Heart left ventricle (tissue), 16 donors: Measurements from ENCODE around the gene ERGIC1. TPM values are rescaled to one million over a fixed set of nuclear protein-coding genes. Genes with fewer than 3 reads are reported as not detected.

Experiments used
- ATAC-seq, 4 donors: fragments of 200-7000 bp; cut with Tn5 transposase; one replicate each; pipeline ENCODE4 v1.9.1; 2020 to 2022; ENCODE audit warnings: moderate library complexity in 4 of 4, mild to moderate bottlenecking in 3 of 4, moderate number of reproducible peaks in 1 of 4
- DNase-seq, 5 donors: peaks; one replicate each; pipeline ENCODE4 v3.0.0-alpha.2; 2020
- H3K27ac ChIP-seq, 12 donors: fragments of 200-600 bp; sonication (generic) in 4 of 12; one replicate each; pipeline versions ENCODE4 v1.5.0 to v1.8.0; 2016 to 2022; ENCODE audit warnings: mild to moderate bottlenecking in 2 of 12
- H3K27me3 ChIP-seq, 9 donors: fragments of 200-600 bp; sonication (generic) in 2 of 9; one replicate each; pipeline versions ENCODE4 v1.5.1 to v1.8.0; 2016 to 2022; ENCODE audit warnings: mild to moderate bottlenecking in 3 of 9
- H3K36me3 ChIP-seq, 9 donors: fragments of 200-600 bp; sonication (generic) in 2 of 9; one replicate each; pipeline versions ENCODE4 v1.5.0 to v1.8.0; 2018 to 2022; ENCODE audit warnings: mild to moderate bottlenecking in 2 of 9
- H3K4me1 ChIP-seq, 12 donors: fragments of 200-600 bp; sonication (generic) in 4 of 12; one replicate each; pipeline versions ENCODE4 v1.5.0 to v1.8.0; 2016 to 2022; ENCODE audit warnings: mild to moderate bottlenecking in 3 of 12
- H3K4me3 ChIP-seq, 12 donors: fragments of 200-600 bp; sonication (generic) in 4 of 12; one replicate each; pipeline versions ENCODE4 v1.5.0 to v1.8.0; 2017 to 2022; ENCODE audit warnings: mild to moderate bottlenecking in 9 of 12, moderate library complexity in 4 of 12
- H3K9me3 ChIP-seq, 12 donors: fragments of 200-600 bp; sonication (generic) in 4 of 12; one replicate each; pipeline versions ENCODE4 v1.5.0 to v1.8.0; 2016 to 2022; ENCODE audit warnings: mild to moderate bottlenecking in 1 of 12
- CTCF ChIP-seq, 12 donors: fragments of 200-600 bp; sonication (generic) in 4 of 12; IDR thresholded peaks; one replicate each; pipeline versions ENCODE4 v1.5.0 to v1.8.0; 2018 to 2022; ENCODE audit warnings: antibody characterized with exemption in 12 of 12, mild to moderate bottlenecking in 5 of 12
- POLR2A ChIP-seq, 2 donors: fragments of 450-650 bp; IDR thresholded peaks; one replicate each; pipeline ENCODE4 v1.6.1; 2017; ENCODE audit warnings: antibody characterized with exemption in 2 of 2, mild to moderate bottlenecking in 2 of 2, moderate library complexity in 2 of 2
- WGBS, 4 donors: extraction: QIAGEN DNeasy Blood & Tissue Kit in 2 of 4; methylation state at CpG; one replicate each; pipeline versions ENCODE4 v1.1.5 to v1.1.7; 2013 to 2018; 5-methylcytosine and 5-hydroxymethylcytosine counted together
- intact Hi-C, 10 donors: fragments of 100-400 bp; cut with DNase I; formaldehyde crosslinking; loops; one replicate each; pipeline versions ENCODE4 v1.11.1 to v1.14.2; 2022
- polyA plus RNA-seq, 2 donors: library from polyadenylated mRNA; stranded (reverse); fragments of 200-250 nt; gene quantifications; one replicate each; pipeline ENCODE4 v1.2.3, GENCODE V29; 2013
- total RNA-seq, 9 donors: library from RNA; depleted of rRNA in 2 of 9; stranded (reverse); fragments of >200 nt in 2 of 9; fragmentation: NEBNext Ultra II Directional in 3 of 9; extraction: Animal tissue kit (Norgen Biotek cat#: 25700) in 3 of 9; gene quantifications; one replicate each; pipeline versions ENCODE4 v1.1.0 to v1.2.4, GENCODE V29; 2016 to 2023
- donor health status: ischemic (EF 13 %, LVEDD 7.1; RV severe dilation, severe dysfunction).
- donor health status: healthy with polysubstance abuse.
- donor health status: DM: no; HTN: yes; CAD: no.
- donor health status: DM: no; HTN: no; CAD: no.
- donor health status: ischemic (EF 25% LVEDD 6.9; RV normal size, moderate dysfunction).
- donor health status: ischemic (EF 25% LVEDD 5.7; RV mildly dilated, moderate dysfunction).
- donor health status: healthy.
- donor health status: DM: yes; HTN: yes; CAD: no.
- donor health status: ischemic (EF 35%, LVEDD 5.7; RV mildly dilated, moderate dysfunction).
- donor health status: nonischemic (EF 11% LVEDD 7.7; RV severe dilation, severe dysfunction).
- donor health status: DM: yes; HTN: yes; CAD: no.
- donor health status: PGD.
- donor health status: ischemic (EF 29% LVEDD 5.4; RV normal size, mild dysfunction).
- donor health status: nonischemic (EF 23%, LVEDD 6.1; RV moderate dilation, normal function).

The ERGIC1 gene
- total and polyA plus RNA-seq, 11 donors = 66.6 to 115 (median 84.9) TPM

- Histone ChIP-seq H3K4me3 (no peak overlapping the region), H3K27me3 (no peaks in the 10 kb centered on the region), H3K9me3 (no peaks in the 10 kb centered on the region), H3K36me3 (no peaks in the 10 kb centered on the region), H3K4me1 (peaks cover 39 to 100% (median 83%) of the 10 kb centered on the region in 12 donors), H3K27ac (peak overlapping the region; percentile 83 to 99 (median 94))
- ATAC-seq (no peak), DNase-seq (peak in 4 of 5 donors; percentile 36 to 61 (median 54))
- intact Hi-C loops = loop anchor here in 3 of 10 donors (2.0 to 5.0 kb wide), 3 partner anchors 36 to 100 kb away; partner anchors contain the start of genes DUSP1 (in 2 of the 3) and ERGIC1 (in 1 of the 3)
- WGBS, 4 donors = 38 to 51% (median 42%) methylated on average over 9 to 20 of the region's 20 CpGs
- no peak for TF ChIP-seq POLR2A (IDR thresholded peaks at IDR 0.05)
- no peak for TF ChIP-seq CTCF (IDR thresholded peaks at IDR 0.05)
These were observed 36.8 kb downstream of the ERGIC1 start for GRCh38 chr5:172870715-172871461.

- Histone ChIP-seq H3K4me3 (no peak overlapping the region), H3K4me1 (peaks cover 39 to 97% (median 83%) of the 10 kb centered on the region in 12 donors), H3K36me3 (no peaks in the 10 kb centered on the region), H3K9me3 (no peaks in the 10 kb centered on the region), H3K27ac (peak overlapping the region; percentile 83 to 99 (median 94)), H3K27me3 (no peaks in the 10 kb centered on the region)
- TF ChIP-seq POLR2A (IDR thresholded peaks at IDR 0.05) (no peak), CTCF (IDR thresholded peaks at IDR 0.05) (no peak)
- ATAC-seq (no peak), DNase-seq (no peak)
- intact Hi-C loops = loop anchor here in 3 of 10 donors (2.0 to 5.0 kb wide), 3 partner anchors 37 to 101 kb away; partner anchors contain the start of genes DUSP1 (in 2 of the 3) and ERGIC1 (in 1 of the 3)
- WGBS, 4 donors = 42 to 57% (median 51%) methylated on average over 3 of the region's 3 CpGs
These were observed 37.5 kb downstream of the ERGIC1 start for GRCh38 chr5:172871536-172871935.

GRCh38 chr5:172871982-172872381, 37.9 kb downstream of the ERGIC1 start:
- Histone ChIP-seq H3K36me3 (no peaks in the 10 kb centered on the region), H3K9me3 (no peaks in the 10 kb centered on the region), H3K4me1 (peaks cover 37 to 93% (median 78%) of the 10 kb centered on the region in 12 donors), H3K27ac (peak overlapping the region; percentile 83 to 99 (median 94)), H3K27me3 (no peaks in the 10 kb centered on the region), H3K4me3 (no peak overlapping the region)
- TF ChIP-seq CTCF (IDR thresholded peaks at IDR 0.05) (no peak), POLR2A (IDR thresholded peaks at IDR 0.05) (no peak)
- peak in 1 of 5 donors; percentile 44 for DNase-seq
- no peak for ATAC-seq
- 25 to 46% (median 37%) methylated on average over 5 of the region's 5 CpGs for WGBS, 4 donors
- intact Hi-C loops = loop anchor here in 3 of 10 donors (2.0 to 5.0 kb wide), 5 partner anchors 19 to 101 kb away; partner anchors contain the start of genes DUSP1 (in 2 of the 3) and ERGIC1 (in 1 of the 3)

- H3K27ac ChIP-seq = peak overlapping the region; percentile 83 to 99 (median 94)
- no peaks in the 10 kb centered on the region for H3K9me3 ChIP-seq
- intact Hi-C loops = loop anchor here in 3 of 10 donors (1.0 to 5.0 kb wide), 4 partner anchors 18 to 102 kb away; partner anchors contain the start of gene DUSP1 (in 2 of the 3)
- DNase-seq = peak; percentile 88 to 94 (median 93)
- H3K4me1 ChIP-seq = peaks cover 30 to 93% (median 74%) of the 10 kb centered on the region in 12 donors
- no peak overlapping the region for H3K4me3 ChIP-seq
- no peaks in the 10 kb centered on the region for H3K36me3 ChIP-seq
- 3 to 5% (median 4%) methylated on average over 12 to 13 of the region's 13 CpGs for WGBS, 4 donors
- TF ChIP-seq CTCF (IDR thresholded peaks at IDR 0.05) (peak in 2 of 12 donors; percentile 13 to 27), POLR2A (IDR thresholded peaks at IDR 0.05) (no peak)
- no peaks in the 10 kb centered on the region for H3K27me3 ChIP-seq
- ATAC-seq = peak; percentile 72 to 86 (median 78)
These were observed 39.0 kb downstream of the ERGIC1 start for GRCh38 chr5:172872997-172873491.
